Peyer's patch (tissue), 4 donors: Measurements from ENCODE around the gene EXOC3.

ENCODE experiments used
- CTCF ChIP-seq, 6 experiments: fragments of 450-650 bp in 4 of 6; fragments of 200-600 bp in 2 of 6; sonication (generic) in 1 of 6; IDR thresholded peaks; one replicate each; pipeline ENCODE4 v1.5.1; 2017 to 2019; ENCODE audit warnings: antibody characterized with exemption in 6 of 6, mild to moderate bottlenecking in 3 of 6, moderate library complexity in 1 of 6
- POLR2A ChIP-seq, 2 donors: fragments of 450-650 bp; IDR thresholded peaks; one replicate each; pipeline ENCODE4 v1.5.1; 2017; ENCODE audit warnings: antibody characterized with exemption in 2 of 2, mild to moderate bottlenecking in 2 of 2, moderate library complexity in 2 of 2

- TF ChIP-seq CTCF (IDR thresholded peaks at IDR 0.05) (no peak), POLR2A (IDR thresholded peaks at IDR 0.05) (no peak)
These were observed 11.3 kb upstream of the EXOC3 start for GRCh38 chr5:431711-432050.
